GM23248 (cell line): Measurements from ENCODE around the gene NCOA4. TPM values are rescaled to one million over a fixed set of nuclear protein-coding genes. Genes with fewer than 3 reads are reported as not detected.

Experiments used
- DNase-seq: peaks from one replicate; pipeline ENCODE4 v3.0.0-alpha.2; 2015
- H2AFZ ChIP-seq: fragments of 200-600 bp; sonication (generic); 2 replicates; pipeline ENCODE4 v1.6.1; 2016; ENCODE audit warnings: antibody characterized with exemption
- H3F3A ChIP-seq: fragments of 200-600 bp; sonication (generic); 2 replicates; pipeline ENCODE4 v1.6.1; 2016; ENCODE audit warnings: mild to moderate bottlenecking, antibody characterized with exemption, mixed run types; ENCODE audit not compliant: insufficient read depth
- H3K27ac ChIP-seq: fragments of 200-600 bp; sonication (generic); 2 replicates; pipeline ENCODE4 v1.5.1; 2016; ENCODE audit warnings: mild to moderate bottlenecking
- H3K27me3 ChIP-seq: fragments of 200-600 bp; sonication (generic); replicated peaks from 2 replicates; pipeline ENCODE4 v1.6.1; 2016; ENCODE audit warnings: mild to moderate bottlenecking; ENCODE audit not compliant: insufficient read depth
- H3K36me3 ChIP-seq: fragments of 200-600 bp; sonication (generic); 2 replicates; pipeline ENCODE4 v1.6.1; 2016; ENCODE audit warnings: low read depth, mild to moderate bottlenecking
- H3K4me1 ChIP-seq: fragments of 200-600 bp; sonication (generic); 2 replicates; pipeline ENCODE4 v1.6.1; 2016; ENCODE audit warnings: mild to moderate bottlenecking; ENCODE audit not compliant: insufficient read depth
- H3K4me2 ChIP-seq: fragments of 200-600 bp; sonication (generic); one replicate; pipeline ENCODE4 v1.6.1; 2016; ENCODE audit warnings: mild to moderate bottlenecking; ENCODE audit not compliant: unreplicated experiment
- H3K4me3 ChIP-seq: fragments of 200-600 bp; sonication (generic); 2 replicates; pipeline ENCODE4 v1.5.1; 2016; ENCODE audit warnings: mild to moderate bottlenecking
- H3K79me2 ChIP-seq: fragments of 200-600 bp; sonication (generic); 2 replicates; pipeline ENCODE4 v1.6.1; 2016; ENCODE audit warnings: mild to moderate bottlenecking; ENCODE audit not compliant: insufficient read depth
- H3K9ac ChIP-seq: fragments of 200-600 bp; sonication (generic); 2 replicates; pipeline ENCODE4 v1.6.1; 2016; ENCODE audit warnings: mild to moderate bottlenecking
- H3K9me2 ChIP-seq: fragments of 200-600 bp; sonication (generic); 2 replicates; pipeline ENCODE4 v1.6.1; 2016; ENCODE audit warnings: mixed run types, mild to moderate bottlenecking, moderate library complexity; ENCODE audit not compliant: insufficient read depth
- H3K9me3 ChIP-seq: fragments of 200-600 bp; sonication (generic); one replicate; pipeline ENCODE4 v1.6.1; 2017; ENCODE audit warnings: low read depth
- H4K20me1 ChIP-seq: fragments of 200-600 bp; sonication (generic); 2 replicates; pipeline ENCODE4 v1.6.0; 2016; ENCODE audit not compliant: insufficient read depth
- EZH2 ChIP-seq: fragments of 200-600 bp; sonication (generic); IDR thresholded peaks from 2 replicates; pipeline ENCODE4 v1.6.1; 2018; ENCODE audit warnings: antibody characterized with exemption, mild to moderate bottlenecking; ENCODE audit not compliant: insufficient read depth, poor library complexity, severe bottlenecking
- EZH2phosphoT487 ChIP-seq: fragments of 200-600 bp; sonication (generic); IDR thresholded peaks from 2 replicates; pipeline ENCODE4 v1.6.1; 2018; ENCODE audit warnings: antibody characterized with exemption, moderate library complexity, mild to moderate bottlenecking, low read depth; ENCODE audit not compliant: insufficient read depth
- WGBS, 2 experiments: methylation state at CpG; one replicate each; pipeline ENCODE4 v1.1.6; 2015 to 2017; ENCODE audit warnings: low lambda C conversion rate in 2 of 2, low coverage in 1 of 2; ENCODE audit errors: missing lambda C conversion rate in 2 of 2; 5-methylcytosine and 5-hydroxymethylcytosine counted together
- in situ Hi-C: fragments of 300-500 bp; cut with MboI; formaldehyde crosslinking; loops from 2 replicates; pipeline ENCODE4 v1.15.0; 2020
- polyA plus RNA-seq: library from polyadenylated mRNA; unstranded; fragments of >200 nt; fragmentation: Nextera tagmentation; extraction: Ambion mirVana; gene quantifications from 2 replicates; pipeline ENCODE4 v1.2.1, GENCODE V29; 2016
- total RNA-seq: library from RNA; depleted of rRNA; stranded (reverse); fragments of >200 nt; shearing (Covaris generic); gene quantifications from 2 replicates; pipeline ENCODE4 v1.2.3, GENCODE V29; 2014

The NCOA4 gene
- total and polyA plus RNA-seq, 2 experiments from 2014 or later = 112 to 164 TPM

- WGBS, 2 experiments = 49 to 52% methylated on average over 3 of the region's 3 CpGs
- H3K9me3 ChIP-seq = no peaks in the 10 kb centered on the region
Observed at GRCh38 chr10:46075869-46076268, 45.4 kb upstream of the NCOA4 start.

GRCh38 chr10:46074196-46074946, 43.9 kb upstream of the NCOA4 start:
- in situ Hi-C loops = no loop called here
- Histone ChIP-seq H3K27ac (no peak overlapping the region), H3F3A (no peaks in the 10 kb centered on the region), H3K9ac (no peak overlapping the region), H3K79me2 (no peaks in the 10 kb centered on the region), H4K20me1 (no peaks in the 10 kb centered on the region), H2AFZ (no peak overlapping the region), H3K4me2 (no peak overlapping the region), H3K9me3 (no peaks in the 10 kb centered on the region), H3K4me3 (no peak overlapping the region), H3K27me3 (no peaks in the 10 kb centered on the region; the same call in 1 of the 2 replicates), H3K4me1 (no peaks in the 10 kb centered on the region), H3K36me3 (no peaks in the 10 kb centered on the region), H3K9me2 (no peaks in the 10 kb centered on the region)
- 20 to 27% methylated on average over 4 of the region's 4 CpGs for WGBS, 2 experiments
- DNase-seq = no peak
- TF ChIP-seq EZH2 = no peak
- no peak for TF ChIP-seq EZH2phosphoT487

More at GRCh38 chr10:46075869-46076268, 45.4 kb upstream of the NCOA4 start:
- no peak overlapping the region for H3K9ac ChIP-seq
- no peak overlapping the region for H3K27ac ChIP-seq
- H2AFZ ChIP-seq = no peak overlapping the region
- no peaks in the 10 kb centered on the region for H3K79me2 ChIP-seq
- no peaks in the 10 kb centered on the region for H3F3A ChIP-seq
- no peaks in the 10 kb centered on the region for H3K36me3 ChIP-seq
- H3K27me3 ChIP-seq = no peaks in the 10 kb centered on the region; the same call in 1 of the 2 replicates
- H3K4me1 ChIP-seq = no peaks in the 10 kb centered on the region; the same call in 1 of the 2 replicates
- in situ Hi-C loops = no loop called here
- no peak overlapping the region for H3K4me2 ChIP-seq
- H4K20me1 ChIP-seq = no peaks in the 10 kb centered on the region
- no peak for DNase-seq
- H3K9me2 ChIP-seq = no peaks in the 10 kb centered on the region
- no peak overlapping the region for H3K4me3 ChIP-seq
- TF ChIP-seq EZH2 = no peak
- no peak for TF ChIP-seq EZH2phosphoT487

DNA sequence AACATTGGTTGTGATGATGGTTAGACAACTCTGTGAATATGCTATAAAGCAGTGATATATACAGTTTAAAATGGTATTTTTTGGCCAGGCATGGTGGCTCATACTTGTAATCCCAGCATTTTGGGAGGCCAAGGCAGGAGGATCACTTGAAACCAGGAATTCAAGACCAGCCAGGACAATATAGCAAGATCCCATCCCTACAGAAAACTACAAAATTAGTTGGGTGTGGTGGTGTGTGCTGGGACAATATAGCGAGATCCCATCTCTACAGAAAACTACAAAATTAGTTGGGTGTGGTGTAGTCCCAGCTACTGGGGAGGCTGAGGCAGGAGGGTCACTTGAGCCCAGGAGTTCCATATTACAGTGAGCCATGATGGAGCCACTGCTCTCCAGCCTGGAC, 43.1 kb upstream of the NCOA4 start:
- TF ChIP-seq EZH2phosphoT487 (no peak), EZH2 (no peak)
- H2AFZ ChIP-seq = no peak overlapping the region
- no peak for DNase-seq
- H3K9me3 ChIP-seq = no peaks in the 10 kb centered on the region
- no peaks in the 10 kb centered on the region for H3K9me2 ChIP-seq
- in situ Hi-C loops = no loop called here
- no peaks in the 10 kb centered on the region for H3F3A ChIP-seq
- no peak overlapping the region for H3K4me2 ChIP-seq
- no peak overlapping the region for H3K4me3 ChIP-seq
- H4K20me1 ChIP-seq = no peaks in the 10 kb centered on the region
- H3K27ac ChIP-seq = no peak overlapping the region
- no peaks in the 10 kb centered on the region for H3K36me3 ChIP-seq
- H3K9ac ChIP-seq = no peak overlapping the region
- H3K4me1 ChIP-seq = no peaks in the 10 kb centered on the region
- H3K79me2 ChIP-seq = no peaks in the 10 kb centered on the region
- H3K27me3 ChIP-seq = no peaks in the 10 kb centered on the region; the same call in 1 of the 2 replicates
- WGBS, 2 experiments = 30 to 31% methylated on average over 1 of the region's 1 CpG

GRCh38 chr10:46070749-46071148, 40.3 kb upstream of the NCOA4 start:
- Histone ChIP-seq H3K9me3 (no peaks in the 10 kb centered on the region), H3K79me2 (no peaks in the 10 kb centered on the region), H3K27ac (no peak overlapping the region), H4K20me1 (no peaks in the 10 kb centered on the region), H3K27me3 (no peaks in the 10 kb centered on the region; the same call in 1 of the 2 replicates), H3F3A (no peaks in the 10 kb centered on the region), H3K9me2 (no peaks in the 10 kb centered on the region), H3K4me3 (no peak overlapping the region), H2AFZ (no peak overlapping the region), H3K36me3 (no peaks in the 10 kb centered on the region), H3K4me2 (no peak overlapping the region), H3K4me1 (no peaks in the 10 kb centered on the region), H3K9ac (no peak overlapping the region)
- TF ChIP-seq EZH2phosphoT487 (no peak), EZH2 (no peak)
- in situ Hi-C loops = no loop called here
- no peak for DNase-seq
- 23% methylated on average over 6 of the region's 6 CpGs for WGBS, 2 experiments
